HG02885 (cell line): ENCODE results near the gene NOC3L.

Experiments
- ATAC-seq: cut with Tn5 transposase; IDR thresholded peaks from one replicate; pipeline ENCODE4 v1.9.1; 2021; ENCODE audit warnings: mild to moderate bottlenecking; ENCODE audit not compliant: unreplicated experiment, poor library complexity

The NOC3L gene

DNA sequence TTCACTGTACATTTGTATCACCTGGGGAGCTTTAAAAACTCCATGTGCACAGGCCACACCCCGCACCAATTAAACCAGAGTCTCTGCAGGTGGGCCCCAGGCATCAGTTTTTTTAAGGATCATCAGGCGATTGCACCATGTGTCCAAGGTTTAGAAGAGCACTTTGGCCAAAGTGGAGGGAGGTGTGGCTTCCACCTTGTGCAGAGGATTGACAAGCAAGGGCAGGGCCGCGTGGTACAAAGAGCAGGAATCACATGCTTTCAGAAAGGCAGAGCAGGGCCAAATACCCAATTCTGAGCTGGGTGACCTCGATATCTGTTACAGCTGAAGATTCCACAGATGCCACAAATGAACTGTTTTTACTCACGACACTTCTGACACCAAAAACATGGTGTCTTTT, 52.4 kb downstream of the NOC3L start:
- ATAC-seq, result no peak

DNA sequence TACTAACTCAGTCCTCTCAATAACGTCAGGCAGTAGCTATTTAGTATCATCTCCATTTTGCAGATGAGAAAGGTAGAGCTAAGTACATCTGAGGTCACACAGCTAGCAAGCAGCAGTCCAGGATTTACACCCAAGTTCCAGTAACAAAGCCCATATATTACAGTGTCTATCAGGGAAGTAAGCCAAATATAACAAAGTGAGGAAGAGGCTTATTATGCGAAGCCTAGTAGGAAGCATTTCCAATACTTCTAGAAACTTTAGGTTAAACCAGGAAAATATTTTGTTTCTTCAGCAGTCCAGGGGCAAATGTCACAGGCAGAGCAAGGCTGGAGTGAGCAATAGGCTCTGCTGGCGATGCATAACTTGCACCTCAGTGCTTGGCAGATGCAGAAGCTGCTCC, 53.9 kb downstream of the NOC3L start:
- no peak for ATAC-seq

DNA sequence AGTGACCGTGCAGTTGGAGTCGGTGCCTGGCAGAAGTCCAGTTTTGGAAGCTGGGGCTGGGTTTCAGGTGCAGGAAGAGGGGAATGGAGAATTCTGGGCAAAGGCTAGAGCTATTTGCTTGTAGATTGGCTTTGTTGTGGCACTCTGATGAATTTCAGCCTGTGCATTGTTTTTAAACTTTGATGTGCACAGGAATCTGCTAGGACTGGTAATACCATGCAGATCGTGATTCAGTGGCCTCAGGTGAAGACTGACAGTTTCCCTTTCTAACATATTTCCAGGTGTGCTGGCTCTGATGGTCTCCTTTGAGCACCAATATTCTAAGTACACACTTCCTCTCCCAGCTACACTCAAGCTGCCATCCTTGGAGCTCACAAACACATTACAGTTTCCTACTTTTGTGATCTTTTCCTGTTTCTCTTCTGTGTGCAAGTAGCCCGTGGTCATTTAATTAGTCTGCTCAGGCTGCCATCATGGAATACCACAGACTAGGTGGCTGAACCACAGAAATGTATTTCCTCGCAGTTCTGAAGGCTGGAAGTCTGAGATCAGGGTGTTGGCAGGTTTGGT, 55.6 kb downstream of the NOC3L start:
- no peak for ATAC-seq

DNA sequence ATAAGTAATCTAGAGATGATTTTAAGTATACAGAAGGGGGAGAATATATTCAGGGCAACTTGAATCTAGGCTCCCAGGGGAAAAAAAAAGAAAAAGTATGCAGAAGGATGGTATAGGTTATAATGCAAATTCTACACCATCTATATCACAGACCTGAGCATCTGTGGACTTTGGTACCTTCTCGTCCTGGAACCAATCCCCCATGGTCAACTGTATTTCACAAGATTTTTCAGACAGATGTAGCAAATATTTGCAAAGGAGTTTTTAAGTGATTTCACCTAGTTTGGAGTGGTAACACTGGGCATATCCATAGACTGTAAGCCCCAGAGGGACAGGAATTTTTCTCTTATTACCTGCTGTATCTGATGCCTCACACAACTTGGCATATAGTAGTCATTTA, 58.8 kb downstream of the NOC3L start:
- no peak for ATAC-seq

DNA sequence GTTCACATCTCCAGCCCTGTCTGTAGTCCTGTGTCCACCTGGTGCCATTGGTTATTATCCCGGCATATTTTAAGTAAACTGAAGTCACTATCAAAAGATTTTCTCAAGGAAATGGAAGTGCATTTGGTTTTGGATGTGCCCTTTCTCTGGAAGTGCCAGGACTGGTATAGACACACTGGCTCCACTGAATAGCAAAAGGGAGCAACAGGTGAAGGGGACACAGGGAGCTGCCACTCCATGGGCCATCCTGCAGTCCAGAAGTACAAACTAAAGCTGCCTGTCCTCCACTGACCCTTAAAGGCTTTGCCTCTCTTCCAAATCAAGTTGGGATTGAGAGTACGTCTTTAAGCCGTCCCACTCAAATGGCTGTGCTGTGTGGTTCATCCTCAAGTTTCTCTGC, 62.7 kb downstream of the NOC3L start:
- no peak for ATAC-seq

DNA sequence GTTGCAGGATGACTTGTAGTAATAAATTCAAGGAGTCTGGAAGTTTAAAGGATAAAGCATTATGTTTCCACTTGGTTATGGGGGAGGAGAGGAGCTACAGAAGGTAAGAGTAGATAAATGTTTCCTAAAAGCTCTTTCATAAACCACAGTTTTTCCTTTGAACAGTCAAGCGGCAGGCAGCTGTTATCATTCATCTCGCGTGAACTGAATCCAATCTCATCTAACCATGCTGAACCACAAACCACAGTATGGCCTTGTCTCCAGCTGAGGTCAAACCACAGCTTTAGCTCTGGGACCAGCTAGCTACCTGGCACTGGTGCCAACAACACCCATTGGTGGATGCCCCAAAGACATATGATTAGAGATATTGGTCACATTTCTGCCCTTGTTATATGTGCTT, 63.3 kb downstream of the NOC3L start:
- ATAC-seq, result no peak

DNA sequence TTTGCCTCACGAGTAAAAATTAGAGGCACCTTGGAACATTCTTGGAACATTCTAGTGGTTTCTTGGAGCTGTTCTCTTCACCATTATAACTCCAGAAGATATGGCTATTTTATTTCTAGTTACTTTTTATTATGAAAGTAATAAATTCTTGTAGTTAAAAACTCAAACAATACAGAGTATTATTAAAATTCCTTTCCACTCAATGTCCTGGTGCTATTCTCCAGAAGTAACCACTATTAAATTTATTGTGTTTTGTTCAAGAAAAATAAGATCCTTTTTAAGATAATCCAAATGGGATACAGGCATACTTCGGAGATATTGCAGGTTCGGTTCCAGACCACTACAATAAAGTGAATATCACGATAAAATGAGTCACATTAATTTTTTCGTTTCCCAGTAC, 68.6 kb downstream of the NOC3L start:
- ATAC-seq, result no peak

DNA sequence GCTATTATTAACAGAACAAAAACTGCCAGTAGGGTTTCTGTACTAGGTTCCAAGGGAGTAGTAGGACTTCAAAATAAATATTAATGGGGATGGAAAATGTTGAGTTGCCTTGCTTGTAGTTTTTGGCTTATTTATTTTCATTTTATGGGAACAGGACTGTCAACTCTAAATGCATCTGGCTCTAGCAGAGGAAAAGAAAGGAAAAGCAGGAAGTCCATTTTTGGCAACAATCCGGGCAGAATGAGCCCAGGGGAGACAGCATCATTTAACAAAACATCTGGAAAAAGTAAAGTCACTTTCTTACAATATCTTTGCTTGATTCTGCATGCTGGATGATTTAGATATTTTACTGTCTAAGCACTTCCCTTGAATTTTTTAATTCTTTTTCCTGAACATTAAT, 69.4 kb downstream of the NOC3L start:
- no peak for ATAC-seq

DNA sequence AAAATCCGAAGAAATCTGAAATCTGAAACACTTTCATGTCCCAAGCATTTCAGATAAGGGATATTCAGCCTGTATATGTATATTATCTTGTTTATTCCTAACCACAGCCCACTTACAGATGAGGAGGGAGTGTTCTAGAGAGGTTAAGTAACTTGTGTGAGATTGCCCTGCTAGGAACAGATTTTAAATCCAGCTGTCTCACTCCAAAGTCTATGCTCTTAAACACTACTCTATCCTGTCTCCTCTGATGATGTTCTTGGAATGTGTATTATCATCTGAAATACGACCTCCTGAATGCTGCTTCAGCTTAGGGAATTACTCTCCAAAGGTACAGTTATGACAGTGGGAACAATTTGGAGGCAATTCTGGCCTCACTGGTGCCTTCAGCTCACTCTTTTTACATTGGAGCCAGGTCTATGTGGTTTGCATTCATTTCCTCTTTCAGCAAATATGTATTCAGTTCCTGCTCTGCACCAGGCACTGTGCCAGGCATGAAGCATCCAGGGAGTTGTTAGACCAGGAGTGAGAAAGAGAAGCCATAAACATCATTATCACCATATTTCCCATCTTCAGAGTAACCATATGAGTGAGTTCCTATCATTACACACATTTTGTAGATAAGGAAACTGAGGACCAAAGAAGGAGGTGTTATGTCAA, 70.2 kb downstream of the NOC3L start:
- ATAC-seq, result no peak

DNA sequence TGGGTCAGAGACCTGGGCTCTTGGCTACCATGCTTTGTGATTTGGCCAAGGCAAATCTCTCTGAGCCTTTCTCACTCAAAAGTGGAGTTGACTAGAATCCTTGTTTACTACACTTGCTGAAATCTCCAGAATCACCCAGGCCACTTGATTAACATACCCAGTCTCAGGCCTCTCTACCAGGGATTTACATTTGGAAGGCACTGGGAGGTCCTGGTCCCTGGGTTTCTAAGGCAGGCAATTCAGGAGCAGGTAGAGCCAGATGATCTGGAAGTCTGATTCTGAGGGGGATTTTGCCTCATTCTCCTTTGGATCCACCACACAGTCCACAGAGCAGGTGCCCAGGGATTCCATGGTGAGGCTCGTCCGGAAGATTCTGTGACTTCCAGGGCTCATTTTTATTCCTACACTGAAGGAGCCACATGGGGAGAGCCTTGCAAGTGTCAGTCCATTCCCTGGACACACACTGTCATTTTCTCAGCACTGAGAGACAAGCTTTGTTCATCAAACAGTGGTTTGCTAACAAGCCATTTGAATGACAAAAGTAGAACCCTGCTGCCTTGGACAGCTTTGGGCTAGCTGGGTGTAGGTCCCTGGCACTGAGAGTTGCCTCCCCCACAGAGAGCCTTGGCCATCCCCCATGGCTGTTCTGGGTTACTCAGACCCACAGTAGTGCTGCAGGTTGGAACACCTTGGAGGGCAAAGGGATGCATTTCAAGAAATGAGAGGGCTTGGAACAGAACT, 74.2 kb downstream of the NOC3L start:
- no peak for ATAC-seq

DNA sequence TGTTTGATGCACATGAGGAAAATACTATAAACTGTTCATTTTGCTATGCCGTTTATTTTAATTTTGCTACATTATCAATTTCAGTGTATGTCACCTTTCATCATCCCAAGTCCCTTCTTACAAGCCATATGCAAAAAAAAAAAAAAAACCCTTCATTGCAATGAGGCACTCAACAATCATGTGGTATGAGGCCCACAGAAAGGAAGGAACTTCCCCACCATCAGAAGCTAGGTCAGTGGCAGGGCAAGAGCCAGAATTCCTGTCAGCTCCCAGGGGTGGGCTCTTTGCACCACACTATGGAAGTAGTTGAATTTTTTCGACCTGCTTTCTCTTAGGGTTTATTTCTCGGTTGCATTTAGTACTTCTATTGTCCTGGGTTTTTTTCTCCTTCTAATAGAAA, 75.4 kb downstream of the NOC3L start:
- ATAC-seq, result no peak

DNA sequence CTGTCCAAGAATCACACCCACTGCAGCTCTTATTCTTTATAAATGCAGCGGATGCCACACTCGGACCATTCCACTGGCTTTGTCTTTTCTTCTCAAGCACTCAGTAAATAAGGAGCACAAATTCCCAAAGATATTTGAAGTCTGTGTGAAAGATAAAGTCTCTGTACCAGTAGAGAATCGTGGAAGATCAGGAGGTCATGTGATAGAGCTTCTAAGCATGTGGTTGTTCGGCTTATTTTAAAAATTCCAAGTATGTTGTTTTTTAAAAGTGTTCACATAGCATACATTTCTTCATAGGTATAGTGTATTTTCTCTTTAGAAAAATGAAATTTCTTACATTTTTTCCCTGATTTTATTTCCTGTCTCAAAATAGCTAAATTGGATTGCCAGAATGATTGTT, 75.8 kb downstream of the NOC3L start:
- ATAC-seq, result no peak

DNA sequence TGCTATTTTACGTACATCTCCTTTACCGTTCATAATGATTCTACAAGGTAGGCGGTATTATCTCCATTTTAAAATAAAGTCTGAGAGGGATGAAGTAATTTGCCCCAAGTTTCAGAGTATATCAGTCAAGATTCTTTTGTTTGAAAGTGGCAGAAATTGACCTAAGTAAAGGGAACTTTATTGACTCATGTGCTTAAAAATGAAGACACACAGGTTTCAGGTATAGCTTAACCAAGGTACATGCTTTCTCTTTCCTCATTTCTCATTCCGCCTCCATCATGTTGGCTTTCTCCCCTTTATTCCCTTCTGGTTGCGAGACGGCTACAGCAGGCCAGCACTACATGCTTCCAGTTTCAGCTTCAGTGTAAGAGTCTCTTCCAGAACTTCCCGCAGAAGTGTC, 77.5 kb downstream of the NOC3L start:
- ATAC-seq, result no peak
